Keratinocyte (primary cell): ENCODE measurements around the gene MAB21L2.

ENCODE experiments used
- EZH2 ChIP-seq: IDR thresholded peaks from one replicate; pipeline ENCODE4 v1.6.1; 2012; ENCODE audit warnings: inconsistent platforms, mild to moderate bottlenecking, low read length, moderate library complexity
- TF ChIP-seq, protein P1 (sequence below), 3 experiments: IDR thresholded peaks in 1 of 3; conservative IDR thresholded peaks in 1 of 3; optimal IDR thresholded peaks in 1 of 3; 2 replicates in 2 of 3; 3 replicates in 1 of 3; pipeline versions ENCODE3 to v1.5.1; 2011; ENCODE audit warnings: low read length in 3 of 3, mild to moderate bottlenecking in 3 of 3, moderate library complexity in 2 of 3, control low read depth in 1 of 3, inconsistent platforms in 1 of 3; ENCODE audit not compliant: insufficient read depth in 2 of 3; ENCODE audit errors: extremely low read depth in 1 of 3

GRCh38 chr4:150562751-150563150 lies 19.2 kb upstream of the MAB21L2 start:
- TF ChIP-seq, protein P1, sequence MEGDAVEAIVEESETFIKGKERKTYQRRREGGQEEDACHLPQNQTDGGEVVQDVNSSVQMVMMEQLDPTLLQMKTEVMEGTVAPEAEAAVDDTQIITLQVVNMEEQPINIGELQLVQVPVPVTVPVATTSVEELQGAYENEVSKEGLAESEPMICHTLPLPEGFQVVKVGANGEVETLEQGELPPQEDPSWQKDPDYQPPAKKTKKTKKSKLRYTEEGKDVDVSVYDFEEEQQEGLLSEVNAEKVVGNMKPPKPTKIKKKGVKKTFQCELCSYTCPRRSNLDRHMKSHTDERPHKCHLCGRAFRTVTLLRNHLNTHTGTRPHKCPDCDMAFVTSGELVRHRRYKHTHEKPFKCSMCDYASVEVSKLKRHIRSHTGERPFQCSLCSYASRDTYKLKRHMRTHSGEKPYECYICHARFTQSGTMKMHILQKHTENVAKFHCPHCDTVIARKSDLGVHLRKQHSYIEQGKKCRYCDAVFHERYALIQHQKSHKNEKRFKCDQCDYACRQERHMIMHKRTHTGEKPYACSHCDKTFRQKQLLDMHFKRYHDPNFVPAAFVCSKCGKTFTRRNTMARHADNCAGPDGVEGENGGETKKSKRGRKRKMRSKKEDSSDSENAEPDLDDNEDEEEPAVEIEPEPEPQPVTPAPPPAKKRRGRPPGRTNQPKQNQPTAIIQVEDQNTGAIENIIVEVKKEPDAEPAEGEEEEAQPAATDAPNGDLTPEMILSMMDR (optimal IDR thresholded peaks at IDR 0.05 in 1 of 3, IDR thresholded peaks at IDR 0.05 in 1 of 3, conservative IDR thresholded peaks at IDR 0.05 in 1 of 3; ENCODE audit: extremely low read depth in 1 of 3, insufficient read depth in 2 of 3, low read length in 3 of 3): no peak
- TF ChIP-seq EZH2: no peak
